Heart left ventricle (tissue), 13 donors: Measurements from ENCODE around the gene JMJD7.

Source experiments
- POLR2A ChIP-seq, 2 donors: fragments of 450-650 bp; IDR thresholded peaks; one replicate each; pipeline ENCODE4 v1.6.1; 2017; ENCODE audit warnings: antibody characterized with exemption in 2 of 2, mild to moderate bottlenecking in 2 of 2, moderate library complexity in 2 of 2
- TF ChIP-seq, protein P1 (sequence below), 12 donors: fragments of 200-600 bp; sonication (generic) in 4 of 12; IDR thresholded peaks; one replicate each; pipeline versions ENCODE4 v1.5.0 to v1.8.0; 2018 to 2022; ENCODE audit warnings: antibody characterized with exemption in 12 of 12, mild to moderate bottlenecking in 5 of 12
- donor health status: ischemic (EF 13 %, LVEDD 7.1; RV severe dilation, severe dysfunction).
- donor health status: DM: no; HTN: yes; CAD: no.
- donor health status: DM: no; HTN: no; CAD: no.
- donor health status: ischemic (EF 25% LVEDD 6.9; RV normal size, moderate dysfunction).
- donor health status: ischemic (EF 25% LVEDD 5.7; RV mildly dilated, moderate dysfunction).
- donor health status: ischemic (EF 35%, LVEDD 5.7; RV mildly dilated, moderate dysfunction).
- donor health status: nonischemic (EF 11% LVEDD 7.7; RV severe dilation, severe dysfunction).
- donor health status: DM: yes; HTN: yes; CAD: no.
- donor health status: PGD.
- donor health status: ischemic (EF 29% LVEDD 5.4; RV normal size, mild dysfunction).
- donor health status: nonischemic (EF 23%, LVEDD 6.1; RV moderate dilation, normal function).

DNA sequence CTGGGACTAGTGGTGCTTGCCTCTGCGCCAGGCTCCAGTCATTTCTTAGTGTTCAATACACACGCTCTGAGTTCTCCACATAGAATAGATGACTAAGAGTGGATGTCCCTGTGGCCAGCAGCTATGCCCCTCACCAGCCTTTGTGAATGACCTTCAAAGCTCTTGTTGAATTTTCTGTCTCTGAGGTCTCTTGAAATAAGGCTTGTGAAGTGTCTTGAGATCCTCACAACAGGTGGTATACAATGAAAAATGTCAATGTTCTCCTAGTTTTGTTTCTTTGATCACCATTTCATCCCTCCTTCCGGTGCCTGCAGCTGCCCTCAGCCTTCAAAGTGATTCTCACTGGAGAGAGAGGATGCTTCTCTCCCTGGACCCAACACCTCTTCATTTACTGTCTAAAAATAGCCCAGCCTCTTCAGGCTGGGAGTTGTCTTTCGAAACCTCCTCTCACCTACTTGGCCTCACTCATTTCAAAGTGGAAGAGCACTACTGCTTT, 48.2 kb upstream of the JMJD7 start:
- TF ChIP-seq, protein P1, sequence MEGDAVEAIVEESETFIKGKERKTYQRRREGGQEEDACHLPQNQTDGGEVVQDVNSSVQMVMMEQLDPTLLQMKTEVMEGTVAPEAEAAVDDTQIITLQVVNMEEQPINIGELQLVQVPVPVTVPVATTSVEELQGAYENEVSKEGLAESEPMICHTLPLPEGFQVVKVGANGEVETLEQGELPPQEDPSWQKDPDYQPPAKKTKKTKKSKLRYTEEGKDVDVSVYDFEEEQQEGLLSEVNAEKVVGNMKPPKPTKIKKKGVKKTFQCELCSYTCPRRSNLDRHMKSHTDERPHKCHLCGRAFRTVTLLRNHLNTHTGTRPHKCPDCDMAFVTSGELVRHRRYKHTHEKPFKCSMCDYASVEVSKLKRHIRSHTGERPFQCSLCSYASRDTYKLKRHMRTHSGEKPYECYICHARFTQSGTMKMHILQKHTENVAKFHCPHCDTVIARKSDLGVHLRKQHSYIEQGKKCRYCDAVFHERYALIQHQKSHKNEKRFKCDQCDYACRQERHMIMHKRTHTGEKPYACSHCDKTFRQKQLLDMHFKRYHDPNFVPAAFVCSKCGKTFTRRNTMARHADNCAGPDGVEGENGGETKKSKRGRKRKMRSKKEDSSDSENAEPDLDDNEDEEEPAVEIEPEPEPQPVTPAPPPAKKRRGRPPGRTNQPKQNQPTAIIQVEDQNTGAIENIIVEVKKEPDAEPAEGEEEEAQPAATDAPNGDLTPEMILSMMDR (IDR thresholded peaks at IDR 0.05) = no peak
- no peak for TF ChIP-seq POLR2A (IDR thresholded peaks at IDR 0.05)
